NB4 (cell line): Measurements from ENCODE around the gene PDZD4.

Source experiments
- CTCF ChIP-seq: IDR thresholded peaks from one replicate; pipeline ENCODE4 v1.5.1; 2012; ENCODE audit warnings: low read depth, low read length
- MAX ChIP-seq: IDR thresholded peaks from 2 replicates; pipeline ENCODE4 v1.6.1; 2011; ENCODE audit warnings: low read depth, low read length

GRCh38 chrX:153797415-153798015 lies 32.8 kb downstream of the PDZD4 start:
- TF ChIP-seq CTCF: no peak
- no peak for TF ChIP-seq MAX
